Nephron progenitor cell (in vitro differentiated cells): Measurements from ENCODE around the gene SMS.

Source experiments
- DNase-seq: peaks from one replicate; pipeline ENCODE4 v3.0.0; 2021
- H3K27ac Mint-ChIP-seq: 2 replicates; pipeline ENCODE4 v1.8.0; 2021; ENCODE audit warnings: mild to moderate bottlenecking, moderate library complexity, mixed read lengths
- H3K27me3 Mint-ChIP-seq: 2 replicates; pipeline ENCODE4 v1.8.0; 2021; ENCODE audit warnings: mild to moderate bottlenecking, low read depth, mixed read lengths; ENCODE audit not compliant: poor library complexity
- H3K36me3 Mint-ChIP-seq: 2 replicates; pipeline ENCODE4 v1.8.0; 2021; ENCODE audit warnings: low read depth, mixed read lengths
- H3K4me1 Mint-ChIP-seq: 2 replicates; pipeline ENCODE4 v1.8.0; 2021; ENCODE audit warnings: mixed read lengths
- H3K4me3 Mint-ChIP-seq: 2 replicates; pipeline ENCODE4 v1.8.0; 2021; ENCODE audit warnings: mild to moderate bottlenecking, moderate library complexity, mixed read lengths
- H3K9me3 Mint-ChIP-seq: 2 replicates; pipeline ENCODE4 v1.8.0; 2021; ENCODE audit warnings: mild to moderate bottlenecking, moderate library complexity, mixed read lengths
- CTCF ChIP-seq: fragments of 200-600 bp; sonication (generic); IDR thresholded peaks from 2 replicates; pipeline ENCODE4 v1.5.0; 2021; ENCODE audit warnings: antibody characterized with exemption

SMS gene

GRCh38 chrX:22035236-22035635 lies 94.7 kb downstream of the SMS start:
- DNase-seq, result no peak
- no peak for TF ChIP-seq CTCF
- Mint-ChIP-seq H3K4me3 (no peak overlapping the region), H3K27me3 (peaks cover 5% of the 10 kb centered on the region), H3K36me3 (no peaks in the 10 kb centered on the region), H3K27ac (no peak overlapping the region), H3K4me1 (peaks cover 11% of the 10 kb centered on the region), H3K9me3 (no peaks in the 10 kb centered on the region)

- Mint-ChIP-seq H3K27me3 (peaks cover 5% of the 10 kb centered on the region), H3K27ac (no peak overlapping the region), H3K36me3 (no peaks in the 10 kb centered on the region), H3K4me3 (no peak overlapping the region), H3K9me3 (no peaks in the 10 kb centered on the region), H3K4me1 (peaks cover 21% of the 10 kb centered on the region)
- TF ChIP-seq CTCF, result no peak
- no peak for DNase-seq
Measured at GRCh38 chrX:22037225-22037624, 96.7 kb downstream of the SMS start.

- H3K27ac Mint-ChIP-seq, result peak overlapping the region; percentile 10
- no peak for TF ChIP-seq CTCF
- no peak overlapping the region for H3K4me3 Mint-ChIP-seq
- no peaks in the 10 kb centered on the region for H3K9me3 Mint-ChIP-seq
- peaks cover under 1% of the 10 kb centered on the region for H3K27me3 Mint-ChIP-seq
- DNase-seq, result no peak
- H3K4me1 Mint-ChIP-seq, result peaks cover 22% of the 10 kb centered on the region
- H3K36me3 Mint-ChIP-seq, result no peaks in the 10 kb centered on the region
Measured at GRCh38 chrX:22037911-22038537, 97.5 kb downstream of the SMS start.

GRCh38 chrX:22039541-22039940 lies 99.0 kb downstream of the SMS start:
- no peaks in the 10 kb centered on the region for H3K27me3 Mint-ChIP-seq
- H3K36me3 Mint-ChIP-seq, result no peaks in the 10 kb centered on the region
- no peak overlapping the region for H3K4me3 Mint-ChIP-seq
- DNase-seq, result no peak
- TF ChIP-seq CTCF, result no peak
- peak overlapping the region; percentile 42 for H3K27ac Mint-ChIP-seq
- peaks cover 29% of the 10 kb centered on the region for H3K4me1 Mint-ChIP-seq
- H3K9me3 Mint-ChIP-seq, result no peaks in the 10 kb centered on the region

- Mint-ChIP-seq H3K9me3 (no peaks in the 10 kb centered on the region), H3K27me3 (peaks cover 3% of the 10 kb centered on the region), H3K4me3 (no peak overlapping the region), H3K36me3 (no peaks in the 10 kb centered on the region), H3K4me1 (peaks cover 29% of the 10 kb centered on the region), H3K27ac (no peak overlapping the region)
- DNase-seq, result no peak
- TF ChIP-seq CTCF, result no peak
Measured at GRCh38 chrX:22040184-22040583, 99.7 kb downstream of the SMS start.

- no peaks in the 10 kb centered on the region for H3K36me3 Mint-ChIP-seq
- DNase-seq, result peak; percentile 17
- H3K4me3 Mint-ChIP-seq, result no peak overlapping the region
- H3K27ac Mint-ChIP-seq, result no peak overlapping the region
- H3K27me3 Mint-ChIP-seq, result peaks cover 3% of the 10 kb centered on the region
- TF ChIP-seq CTCF, result no peak
- peaks cover 28% of the 10 kb centered on the region for H3K4me1 Mint-ChIP-seq
- H3K9me3 Mint-ChIP-seq, result no peaks in the 10 kb centered on the region
Measured at GRCh38 chrX:22041907-22042530, 101.5 kb downstream of the SMS start.
